GM12878 (cell line): Measurements from ENCODE around the gene HS1BP3. TPM values are rescaled to one million over a fixed set of nuclear protein-coding genes. Genes with fewer than 3 reads are reported as not detected.

Experiments
- ATAC-seq: fragments of 200-7000 bp; cut with Tn5 transposase; 3 replicates; pipeline ENCODE4 v1.9.1; 2020; ENCODE audit warnings: mild to moderate bottlenecking, moderate library complexity
- BruUV-seq: library from RNA; stranded (reverse); fragments of 400-500 nt; replicated peaks from 2 replicates; lab custom pipeline; 2021; lab: Mats Ljungman, UMichigan
- CTCF ChIA-PET: fragments of 300-600 bp; sonication (Branson Sonifier 250); formaldehyde crosslinking; extraction: SDS; loops from one replicate; lab custom pipeline; 2021; ENCODE audit warnings: inconsistent platforms; lab: Yijun Ruan, JAX
- POLR2A ChIA-PET: fragments of 350-600 bp; formaldehyde crosslinking; extraction: SDS; loops from one replicate; lab custom pipeline; 2021; ENCODE audit warnings: inconsistent platforms; lab: Charles Lee
- RAD21 ChIA-PET: fragments of 300-600 bp; sonication (Branson Sonifier 250); formaldehyde crosslinking; loops from one replicate; lab custom pipeline; 2023; ENCODE audit warnings: antibody characterized with exemption; ENCODE audit not compliant: unreplicated experiment; lab: Charles Lee
- SMC1A ChIA-PET: fragments of 300-600 bp; sonication (Branson Sonifier 250); formaldehyde crosslinking; loops from one replicate; lab custom pipeline; 2023; ENCODE audit not compliant: unreplicated experiment, uncharacterized antibody; lab: Charles Lee
- DNase-seq: peaks from one replicate; pipeline ENCODE4 v3.0.0-alpha.2; 2011; ENCODE audit warnings: low read depth, low spot score
- FAIRE-seq: peaks from 3 replicates; lab custom pipeline; 2011; peaks lifted over from hg19 to GRCh38; lab: Jason Lieb, UNC
- H2AFZ ChIP-seq: 2 replicates; pipeline ENCODE4 v1.6.0; 2011; ENCODE audit warnings: low read depth, low read length, control low read depth; ENCODE audit not compliant: control insufficient read depth
- H3K27ac ChIP-seq: 2 replicates; pipeline ENCODE4 v1.5.1; 2011; ENCODE audit warnings: control low read depth; ENCODE audit not compliant: control insufficient read depth, insufficient read depth
- H3K27me3 ChIP-seq, 2 experiments: replicated peaks in 1 of 2; 2 replicates each; pipeline versions ENCODE4 v1.6.0 to v1.6.1; 2011; ENCODE audit warnings: low read length in 1 of 2; ENCODE audit not compliant: control insufficient read depth in 2 of 2, insufficient read depth in 2 of 2
- H3K36me3 ChIP-seq, 2 experiments: 2 replicates each; pipeline ENCODE4 v1.5.1; 2011; ENCODE audit warnings: low read length in 1 of 2; ENCODE audit not compliant: control insufficient read depth in 2 of 2, insufficient read depth in 2 of 2
- H3K4me1 ChIP-seq: 2 replicates; pipeline ENCODE4 v1.6.1; 2011; ENCODE audit warnings: mild to moderate bottlenecking, low read length, moderate library complexity, mixed read lengths; ENCODE audit not compliant: control insufficient read depth, insufficient read depth
- H3K4me2 ChIP-seq: 2 replicates; pipeline ENCODE4 v1.6.0; 2011; ENCODE audit warnings: control low read depth; ENCODE audit not compliant: control insufficient read depth, insufficient read depth
- H3K4me3 ChIP-seq: fragments of 200-600 bp; sonication (generic); 2 replicates; pipeline ENCODE4 v1.5.1; 2016
- H3K79me2 ChIP-seq: 2 replicates; pipeline ENCODE4 v1.6.0; 2011; ENCODE audit warnings: low read length; ENCODE audit not compliant: control insufficient read depth, insufficient read depth
- H3K9ac ChIP-seq: 2 replicates; pipeline ENCODE4 v1.8.0; 2011; ENCODE audit warnings: low read length, control low read depth, mixed read lengths; ENCODE audit not compliant: control insufficient read depth, insufficient read depth
- H3K9me3 ChIP-seq: replicated peaks from 3 replicates; pipeline ENCODE4 v1.5.1; 2011; ENCODE audit warnings: mild to moderate bottlenecking, low read length; ENCODE audit not compliant: control insufficient read depth, insufficient read depth
- H4K20me1 ChIP-seq: 2 replicates; pipeline ENCODE4 v1.6.0; 2011; ENCODE audit not compliant: control insufficient read depth, insufficient read depth
- BMI1 ChIP-seq: fragments of 450-650 bp; IDR thresholded peaks from 2 replicates; pipeline ENCODE4 v1.6.1; 2016; ENCODE audit warnings: mild to moderate bottlenecking, moderate library complexity, borderline replicate concordance
- BRCA1 ChIP-seq: IDR thresholded peaks from 2 replicates; pipeline ENCODE4 v1.6.1; 2011; ENCODE audit warnings: low read depth, low read length, improper control_type of control experiment
- CHD4 ChIP-seq: fragments of 200-600 bp; sonication (generic); IDR thresholded peaks from 2 replicates; pipeline ENCODE4 v1.6.1; 2016; ENCODE audit warnings: mild to moderate bottlenecking
- WGBS: methylation state at CpG from one replicate; pipeline ENCODE4 v1.1.6; 2016; ENCODE audit warnings: low lambda C conversion rate; ENCODE audit not compliant: insufficient replicate concordance, insufficient coverage; ENCODE audit errors: missing lambda C conversion rate; 5-methylcytosine and 5-hydroxymethylcytosine counted together
- in situ Hi-C: fragments of 300-500 bp; cut with MboI; formaldehyde crosslinking; loops from 9 replicates; pipeline ENCODE4 v1.14.3; 2018; ENCODE audit warnings: mixed read lengths
- intact Hi-C: fragments of 100-400 bp; cut with micrococcal nuclease; formaldehyde crosslinking; loops from one replicate; pipeline ENCODE4 v1.14.2; 2022; ENCODE audit not compliant: unreplicated experiment
- polyA plus RNA-seq, 11 experiments: library from polyadenylated mRNA; depleted of rRNA in 4 of 11; unstranded in 6 of 11; stranded (reverse) in 5 of 11; fragments of >200 nt; fragmentation: Nextera tagmentation in 4 of 11; fragmentation: Illumina TruSeq in 1 of 11; extraction: Ambion mirVana in 4 of 11; extraction: Trizol in 1 of 11; gene quantifications; 1 replicate in 1 of 11; 2 replicates in 10 of 11; pipeline versions ENCODE4 v1.2.1 to v1.2.3, GENCODE V29; 2011 to 2016; ENCODE audit warnings: inconsistent platforms in 2 of 11, missing spikeins in 2 of 11, low read depth in 1 of 11
- total RNA-seq, 4 experiments: library from RNA; depleted of rRNA in 3 of 4; stranded (reverse); fragments of >200 nt in 3 of 4; fragmentation: Illumina TruSeq in 1 of 4; extraction: Trizol in 1 of 4; gene quantifications; 2 replicates each; pipeline versions ENCODE4 v1.2.1 to v1.2.3, GENCODE V29; 2013 to 2021
- TF ChIP-seq, protein P1 (sequence below): fragments of 450-650 bp; IDR thresholded peaks from 2 replicates; pipeline ENCODE4 v1.6.1; 2017; ENCODE audit warnings: mild to moderate bottlenecking
- TF ChIP-seq, protein P2 (sequence below): fragments of 450-650 bp; IDR thresholded peaks from 2 replicates; pipeline ENCODE4 v1.6.1; 2017; ENCODE audit warnings: mild to moderate bottlenecking, moderate library complexity
- TF ChIP-seq, protein P3 (sequence below): fragments of 450-650 bp; IDR thresholded peaks from 2 replicates; pipeline ENCODE4 v1.6.1; 2018; ENCODE audit warnings: borderline replicate concordance, mild to moderate bottlenecking; ENCODE audit not compliant: partially characterized antibody

Gene HS1BP3
- total and polyA plus RNA-seq, 10 of the 15 experiments (the other 5 are each of a cell fraction or from before 2014, with no cell fraction given) = 0.47 to 7.2 (median 4.6) TPM

DNA sequence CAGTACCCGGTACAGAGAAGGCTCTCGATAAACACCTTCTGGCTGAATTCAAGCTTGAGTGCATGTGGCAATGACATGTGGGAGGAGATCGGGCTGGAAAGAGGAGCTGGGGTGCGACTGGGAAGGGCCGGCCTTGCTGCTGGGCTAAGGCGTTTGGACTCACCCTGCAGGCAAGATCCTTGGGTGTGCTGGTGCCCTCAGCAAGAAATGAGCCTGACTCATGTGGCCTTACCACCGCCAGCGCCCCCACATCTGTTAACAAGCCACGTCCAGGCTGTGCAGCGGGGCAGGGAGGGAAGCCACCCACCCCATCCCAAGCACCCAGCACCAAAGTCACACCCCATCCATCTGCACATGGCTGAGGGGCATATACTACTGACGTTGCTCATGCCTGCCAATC is 1.3 kb downstream of the HS1BP3 start:
- Histone ChIP-seq H3K9me3 (no peaks in the 10 kb centered on the region), H3K27me3 (0 out of 4 replicates have a peak, but pooled peaks cover 0 to 1% of the 10 kb centered on the region in 2 experiments), H3K27ac (no peak overlapping the region), H3K4me3 (no peak overlapping the region), H3K79me2 (no peaks in the 10 kb centered on the region), H4K20me1 (no peaks in the 10 kb centered on the region), H3K4me2 (peak overlapping the region; percentile 98), H3K36me3 (peaks cover 0 to 3% of the 10 kb centered on the region in 2 experiments; a peak in 1 of 4 replicates), H3K9ac (no peak overlapping the region), H3K4me1 (peaks cover 4% of the 10 kb centered on the region), H2AFZ (no peak overlapping the region)
- ChIA-PET POLR2A (interaction anchor here (1.3 to 1.7 kb wide), 4 partner anchors 17 to 220 kb away, joined by 3 to 6 read pairs (median 4); partner anchors contain the start of gene RHOB), SMC1A (interaction anchor here (0.8 kb wide), 1 partner anchor 329 kb away, joined by 3 read pairs; no protein-coding TSS in a partner anchor), RAD21 (interaction anchor here (0.6 to 3.3 kb wide), 3 partner anchors 11 to 205 kb away, joined by 3 to 21 read pairs (median 16); no protein-coding TSS in a partner anchor), CTCF (interaction anchor here (0.8 to 5.0 kb wide), 8 partner anchors 11 to 271 kb away, joined by 4 to 44 read pairs (median 24); partner anchors contain the start of gene RHOB)
- FAIRE-seq (no peak), DNase-seq (no peak), ATAC-seq (no peak)
- intact Hi-C loops (no loop called here), in situ Hi-C loops (no loop called here)
- BruUV-seq = no TSS peak
- TF ChIP-seq, protein P1, sequence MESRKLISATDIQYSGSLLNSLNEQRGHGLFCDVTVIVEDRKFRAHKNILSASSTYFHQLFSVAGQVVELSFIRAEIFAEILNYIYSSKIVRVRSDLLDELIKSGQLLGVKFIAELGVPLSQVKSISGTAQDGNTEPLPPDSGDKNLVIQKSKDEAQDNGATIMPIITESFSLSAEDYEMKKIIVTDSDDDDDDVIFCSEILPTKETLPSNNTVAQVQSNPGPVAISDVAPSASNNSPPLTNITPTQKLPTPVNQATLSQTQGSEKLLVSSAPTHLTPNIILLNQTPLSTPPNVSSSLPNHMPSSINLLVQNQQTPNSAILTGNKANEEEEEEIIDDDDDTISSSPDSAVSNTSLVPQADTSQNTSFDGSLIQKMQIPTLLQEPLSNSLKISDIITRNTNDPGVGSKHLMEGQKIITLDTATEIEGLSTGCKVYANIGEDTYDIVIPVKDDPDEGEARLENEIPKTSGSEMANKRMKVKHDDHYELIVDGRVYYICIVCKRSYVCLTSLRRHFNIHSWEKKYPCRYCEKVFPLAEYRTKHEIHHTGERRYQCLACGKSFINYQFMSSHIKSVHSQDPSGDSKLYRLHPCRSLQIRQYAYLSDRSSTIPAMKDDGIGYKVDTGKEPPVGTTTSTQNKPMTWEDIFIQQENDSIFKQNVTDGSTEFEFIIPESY = peak; percentile 41; the same call in 1 of the 2 replicates
- no peak for TF ChIP-seq BRCA1
- 79% methylated on average over 10 of the region's 11 CpGs for WGBS

DNA sequence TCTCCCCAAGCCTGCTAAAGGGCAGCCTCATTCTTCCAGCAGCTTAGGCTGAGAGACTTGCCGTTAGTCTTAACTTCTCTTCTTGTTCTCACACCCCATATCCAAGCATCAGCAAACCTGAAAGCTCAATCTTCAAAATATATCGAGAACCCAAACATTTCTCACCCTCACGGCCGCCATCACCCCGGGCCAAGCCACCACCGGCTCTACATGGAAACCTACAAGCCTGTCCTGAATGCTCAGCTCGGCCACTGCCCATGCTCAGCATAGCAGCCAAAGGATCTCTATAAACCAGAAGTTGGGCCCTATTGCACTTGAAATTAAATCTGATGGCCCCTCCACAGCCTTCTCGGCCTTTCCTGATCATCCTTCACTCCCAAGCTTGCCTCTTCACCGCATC is 2.1 kb downstream of the HS1BP3 start:
- FAIRE-seq (no peak), DNase-seq (no peak), ATAC-seq (no peak)
- TSS peak; percentile 62 for BruUV-seq
- ChIA-PET SMC1A (interaction anchor here (1.4 kb wide), 1 partner anchor 202 kb away, joined by 3 read pairs; the partner anchor contains the start of gene RHOB), CTCF (interaction anchor here (0.8 to 5.0 kb wide), 7 partner anchors 9 to 210 kb away, joined by 3 to 44 read pairs (median 4); partner anchors contain the start of gene RHOB), POLR2A (interaction anchor here (0.8 to 1.7 kb wide), 4 partner anchors 71 to 220 kb away, joined by 3 to 4 read pairs (median 4); no protein-coding TSS in a partner anchor), RAD21 (interaction anchor here (0.6 to 1.0 kb wide), 2 partner anchors 207 to 315 kb away, joined by 4 to 5 read pairs; no protein-coding TSS in a partner anchor)
- Histone ChIP-seq H2AFZ (no peak overlapping the region), H3K4me2 (no peak overlapping the region), H3K79me2 (no peaks in the 10 kb centered on the region), H3K9me3 (no peaks in the 10 kb centered on the region), H3K4me3 (no peak overlapping the region), H3K27ac (no peak overlapping the region), H4K20me1 (no peaks in the 10 kb centered on the region), H3K9ac (no peak overlapping the region), H3K4me1 (peaks cover 4% of the 10 kb centered on the region), H3K27me3 (0 out of 4 replicates have a peak, but pooled peaks cover 0 to 1% of the 10 kb centered on the region in 2 experiments), H3K36me3 (peaks cover 0 to 3% of the 10 kb centered on the region in 2 experiments; a peak in 1 of 4 replicates)
- intact Hi-C loops = no loop called here
- WGBS = 94% methylated on average over 9 of the region's 9 CpGs
- in situ Hi-C loops = no loop called here
- TF ChIP-seq, protein P2, sequence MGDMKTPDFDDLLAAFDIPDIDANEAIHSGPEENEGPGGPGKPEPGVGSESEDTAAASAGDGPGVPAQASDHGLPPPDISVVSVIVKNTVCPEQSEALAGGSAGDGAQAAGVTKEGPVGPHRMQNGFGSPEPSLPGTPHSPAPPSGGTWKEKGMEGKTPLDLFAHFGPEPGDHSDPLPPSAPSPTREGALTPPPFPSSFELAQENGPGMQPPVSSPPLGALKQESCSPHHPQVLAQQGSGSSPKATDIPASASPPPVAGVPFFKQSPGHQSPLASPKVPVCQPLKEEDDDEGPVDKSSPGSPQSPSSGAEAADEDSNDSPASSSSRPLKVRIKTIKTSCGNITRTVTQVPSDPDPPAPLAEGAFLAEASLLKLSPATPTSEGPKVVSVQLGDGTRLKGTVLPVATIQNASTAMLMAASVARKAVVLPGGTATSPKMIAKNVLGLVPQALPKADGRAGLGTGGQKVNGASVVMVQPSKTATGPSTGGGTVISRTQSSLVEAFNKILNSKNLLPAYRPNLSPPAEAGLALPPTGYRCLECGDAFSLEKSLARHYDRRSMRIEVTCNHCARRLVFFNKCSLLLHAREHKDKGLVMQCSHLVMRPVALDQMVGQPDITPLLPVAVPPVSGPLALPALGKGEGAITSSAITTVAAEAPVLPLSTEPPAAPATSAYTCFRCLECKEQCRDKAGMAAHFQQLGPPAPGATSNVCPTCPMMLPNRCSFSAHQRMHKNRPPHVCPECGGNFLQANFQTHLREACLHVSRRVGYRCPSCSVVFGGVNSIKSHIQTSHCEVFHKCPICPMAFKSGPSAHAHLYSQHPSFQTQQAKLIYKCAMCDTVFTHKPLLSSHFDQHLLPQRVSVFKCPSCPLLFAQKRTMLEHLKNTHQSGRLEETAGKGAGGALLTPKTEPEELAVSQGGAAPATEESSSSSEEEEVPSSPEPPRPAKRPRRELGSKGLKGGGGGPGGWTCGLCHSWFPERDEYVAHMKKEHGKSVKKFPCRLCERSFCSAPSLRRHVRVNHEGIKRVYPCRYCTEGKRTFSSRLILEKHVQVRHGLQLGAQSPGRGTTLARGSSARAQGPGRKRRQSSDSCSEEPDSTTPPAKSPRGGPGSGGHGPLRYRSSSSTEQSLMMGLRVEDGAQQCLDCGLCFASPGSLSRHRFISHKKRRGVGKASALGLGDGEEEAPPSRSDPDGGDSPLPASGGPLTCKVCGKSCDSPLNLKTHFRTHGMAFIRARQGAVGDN = no peak
- TF ChIP-seq BMI1 (no peak), CHD4 (no peak)
- TF ChIP-seq, protein P3, sequence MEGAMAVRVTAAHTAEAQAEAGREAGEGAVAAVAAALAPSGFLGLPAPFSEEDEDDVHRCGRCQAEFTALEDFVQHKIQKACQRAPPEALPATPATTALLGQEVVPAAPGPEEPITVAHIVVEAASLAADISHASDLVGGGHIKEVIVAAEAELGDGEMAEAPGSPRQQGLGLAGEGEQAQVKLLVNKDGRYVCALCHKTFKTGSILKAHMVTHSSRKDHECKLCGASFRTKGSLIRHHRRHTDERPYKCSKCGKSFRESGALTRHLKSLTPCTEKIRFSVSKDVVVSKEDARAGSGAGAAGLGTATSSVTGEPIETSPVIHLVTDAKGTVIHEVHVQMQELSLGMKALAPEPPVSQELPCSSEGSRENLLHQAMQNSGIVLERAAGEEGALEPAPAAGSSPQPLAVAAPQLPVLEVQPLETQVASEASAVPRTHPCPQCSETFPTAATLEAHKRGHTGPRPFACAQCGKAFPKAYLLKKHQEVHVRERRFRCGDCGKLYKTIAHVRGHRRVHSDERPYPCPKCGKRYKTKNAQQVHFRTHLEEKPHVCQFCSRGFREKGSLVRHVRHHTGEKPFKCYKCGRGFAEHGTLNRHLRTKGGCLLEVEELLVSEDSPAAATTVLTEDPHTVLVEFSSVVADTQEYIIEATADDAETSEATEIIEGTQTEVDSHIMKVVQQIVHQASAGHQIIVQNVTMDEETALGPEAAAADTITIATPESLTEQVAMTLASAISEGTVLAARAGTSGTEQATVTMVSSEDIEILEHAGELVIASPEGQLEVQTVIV = no peak
